Psoas muscle (tissue), 8 donors: ENCODE measurements around the gene ZBTB9. TPM values are rescaled to one million over a fixed set of nuclear protein-coding genes. Genes with fewer than 3 reads are reported as not detected.

Experiments used
- ATAC-seq, 4 donors: fragments of 200-7000 bp; cut with Tn5 transposase; one replicate each; pipeline ENCODE4 v1.9.1; 2020; ENCODE audit warnings: moderate library complexity in 3 of 4, mild to moderate bottlenecking in 2 of 4
- DNase-seq, 2 donors: peaks; one replicate each; pipeline ENCODE4 v3.0.0-alpha.2; 2020
- H3K27ac ChIP-seq: fragments of 200-600 bp; one replicate; pipeline ENCODE4 v1.8.0; 2022
- H3K27me3 ChIP-seq, 3 donors: fragments of 200-600 bp in 1 of 3; one replicate each; pipeline versions ENCODE4 v1.6.1 to v1.8.0; 2013 to 2022; ENCODE audit warnings: low read length in 2 of 3, mild to moderate bottlenecking in 2 of 3, moderate library complexity in 1 of 3; ENCODE audit not compliant: insufficient read depth in 3 of 3
- H3K36me3 ChIP-seq, 2 donors: fragments of 200-600 bp in 1 of 2; one replicate each; pipeline versions ENCODE4 v1.6.1 to v1.8.0; 2013 to 2022; ENCODE audit warnings: low read depth in 1 of 2, mild to moderate bottlenecking in 1 of 2, moderate library complexity in 1 of 2; ENCODE audit not compliant: insufficient read depth in 1 of 2
- H3K4me1 ChIP-seq: fragments of 200-600 bp; one replicate; pipeline ENCODE4 v1.8.0; 2022
- H3K4me3 ChIP-seq: fragments of 200-600 bp; one replicate; pipeline ENCODE4 v1.8.0; 2022; ENCODE audit warnings: mild to moderate bottlenecking
- H3K9me3 ChIP-seq: fragments of 200-600 bp; one replicate; pipeline ENCODE4 v1.8.0; 2022
- CTCF ChIP-seq: fragments of 200-600 bp; IDR thresholded peaks from one replicate; pipeline ENCODE4 v1.8.0; 2022; ENCODE audit warnings: antibody characterized with exemption
- WGBS, 3 donors: extraction: QIAGEN DNeasy Blood & Tissue Kit; methylation state at CpG; one replicate each; pipeline versions ENCODE4 v1.1.6 to v1.1.7; 2013; 5-methylcytosine and 5-hydroxymethylcytosine counted together
- intact Hi-C, 2 donors: fragments of 100-400 bp; cut with DNase I; formaldehyde crosslinking; loops; one replicate each; pipeline versions ENCODE4 v1.11.0 to v1.14.2; 2022
- polyA plus RNA-seq, 3 donors: library from polyadenylated mRNA; stranded (reverse); fragments of 200-250 nt; gene quantifications; one replicate each; pipeline ENCODE4 v1.2.3, GENCODE V29; 2013
- total RNA-seq, 4 donors: library from RNA; stranded (reverse); fragmentation: NEBNext Ultra II Directional in 2 of 4; extraction: Animal tissue kit (Norgen Biotek cat#: 25700) in 2 of 4; gene quantifications; one replicate each; pipeline versions ENCODE4 v1.2.1 to v1.2.4, GENCODE V29; 2021 to 2023
- donor health status: healthy with polysubstance abuse.
- donor health status: DM: no; HTN: no; CAD: no; lungs with moderate emphysema.
- donor health status: Bipolar disorder and iron deficiency.
- donor health status: healthy.
- donor health status: DM: yes; HTN: yes; CAD: no.
- donor health status: DM: no; HTN: no; CAD: no.
- donor health status: DM: no; HTN: no; CAD: no.
- donor health status: DM: yes; HTN: yes; CAD: no.

Gene ZBTB9
- total and polyA plus RNA-seq, 7 donors = 1.9 to 5.2 (median 3.7) TPM

- H3K27ac ChIP-seq = no peak overlapping the region
- DNase-seq (no peak), ATAC-seq (no peak)
- intact Hi-C loops = loop anchor here (5.0 to 10.0 kb wide), 2 partner anchors 108 to 116 kb away; no protein-coding TSS in a partner anchor
- H3K36me3 ChIP-seq = peaks cover 0 to 21% of the 10 kb centered on the region in 2 donors
- H3K4me1 ChIP-seq = peaks cover 4% of the 10 kb centered on the region
- WGBS, 3 donors = 95 to 98% (median 97%) methylated on average over 2 of the region's 2 CpGs
- no peak for TF ChIP-seq CTCF
- no peaks in the 10 kb centered on the region for H3K27me3 ChIP-seq
- H3K4me3 ChIP-seq = no peak overlapping the region
- no peaks in the 10 kb centered on the region for H3K9me3 ChIP-seq
Measured at GRCh38 chr6:33459226-33459625, 4.8 kb downstream of the ZBTB9 start.

GRCh38 chr6:33466075-33466735, 11.8 kb downstream of the ZBTB9 start:
- ATAC-seq = no peak
- no peaks in the 10 kb centered on the region for H3K27me3 ChIP-seq
- no peaks in the 10 kb centered on the region for H3K4me1 ChIP-seq
- no peaks in the 10 kb centered on the region for H3K9me3 ChIP-seq
- no peaks in the 10 kb centered on the region for H3K36me3 ChIP-seq
- no peak overlapping the region for H3K27ac ChIP-seq
- 89 to 94% (median 92%) methylated on average over 4 of the region's 4 CpGs for WGBS, 3 donors
- H3K4me3 ChIP-seq = no peak overlapping the region
- intact Hi-C loops = no loop called here
- no peak for TF ChIP-seq CTCF
- DNase-seq = no peak

GRCh38 chr6:33467091-33467490, 12.7 kb downstream of the ZBTB9 start:
- Histone ChIP-seq H3K27ac (no peak overlapping the region), H3K9me3 (no peaks in the 10 kb centered on the region), H3K36me3 (no peaks in the 10 kb centered on the region), H3K4me1 (no peaks in the 10 kb centered on the region), H3K4me3 (no peak overlapping the region), H3K27me3 (no peaks in the 10 kb centered on the region)
- 70 to 74% (median 72%) methylated on average over 7 of the region's 7 CpGs for WGBS, 3 donors
- intact Hi-C loops = no loop called here
- TF ChIP-seq CTCF = no peak
- no peak for DNase-seq
- ATAC-seq = no peak

GRCh38 chr6:33469661-33470060, 15.3 kb downstream of the ZBTB9 start:
- Histone ChIP-seq H3K4me1 (no peaks in the 10 kb centered on the region), H3K4me3 (no peak overlapping the region), H3K9me3 (no peaks in the 10 kb centered on the region), H3K27ac (no peak overlapping the region), H3K27me3 (no peaks in the 10 kb centered on the region), H3K36me3 (no peaks in the 10 kb centered on the region)
- intact Hi-C loops = no loop called here
- ATAC-seq (no peak), DNase-seq (no peak)
- TF ChIP-seq CTCF = no peak
- WGBS, 3 donors = 77 to 84% (median 77%) methylated on average over 3 of the region's 3 CpGs

- 64 to 70% (median 68%) methylated on average over 3 of the region's 3 CpGs for WGBS, 3 donors
- Histone ChIP-seq H3K27me3 (no peaks in the 10 kb centered on the region), H3K27ac (no peak overlapping the region), H3K4me1 (no peaks in the 10 kb centered on the region), H3K36me3 (no peaks in the 10 kb centered on the region), H3K9me3 (no peaks in the 10 kb centered on the region), H3K4me3 (no peak overlapping the region)
- DNase-seq = no peak
- no peak for ATAC-seq
- intact Hi-C loops = no loop called here
- no peak for TF ChIP-seq CTCF
Measured at GRCh38 chr6:33477864-33478263, 23.5 kb downstream of the ZBTB9 start.
